HepG2 (cell line): ENCODE results near the gene TJP1. TPM values are rescaled to one million over a fixed set of nuclear protein-coding genes. Genes with fewer than 3 reads are reported as not detected.

Experiments used
- ATAC-seq: fragments of 200-7000 bp; cut with Tn5 transposase; 3 replicates; pipeline ENCODE4 v1.9.1; 2020; ENCODE audit warnings: mild to moderate bottlenecking, moderate library complexity
- BruUV-seq: library from RNA; stranded (reverse); fragments of 400-500 nt; replicated peaks from 2 replicates; lab custom pipeline; 2021; lab: Mats Ljungman, UMichigan
- CTCF ChIA-PET: fragments of 300-600 bp; formaldehyde crosslinking; extraction: SDS; loops from one replicate; lab custom pipeline; 2021; ENCODE audit warnings: low total read pairs, inconsistent platforms, low intra/inter-chr PET ratio; lab: Yijun Ruan, JAX
- POLR2A ChIA-PET: fragments of 350-600 bp; sonication (Branson Sonifier 250); formaldehyde crosslinking; loops from one replicate; lab custom pipeline; 2020; ENCODE audit warnings: antibody characterized with exemption, inconsistent platforms; lab: Yijun Ruan, JAX
- DNase-seq: peaks from one replicate; pipeline ENCODE4 v3.0.0-alpha.2; 2015; ENCODE audit warnings: low spot score
- FAIRE-seq: peaks from 3 replicates; lab custom pipeline; 2011; peaks lifted over from hg19 to GRCh38; lab: Jason Lieb, UNC
- H2AFZ ChIP-seq: one replicate; pipeline ENCODE4 v1.6.1; 2011; ENCODE audit warnings: low read length, inconsistent platforms
- H3K27ac ChIP-seq: fragments of 300-600 bp; 3 replicates; pipeline ENCODE4 v1.8.0; 2011; ENCODE audit warnings: mixed run types, mild to moderate bottlenecking, mixed read lengths, low read length, inconsistent platforms; ENCODE audit not compliant: insufficient read depth; ENCODE audit errors: extremely low read length
- H3K27me3 ChIP-seq, 2 experiments: fragments of 200-600 bp in 1 of 2; 2 replicates in 1 of 2; 3 replicates in 1 of 2; pipeline versions ENCODE4 v1.6.0 to v1.8.0; 2011; ENCODE audit warnings: low read length in 2 of 2, mild to moderate bottlenecking in 2 of 2, moderate library complexity in 2 of 2, inconsistent platforms in 1 of 2; ENCODE audit not compliant: insufficient read depth in 2 of 2, control insufficient read depth in 1 of 2
- H3K36me3 ChIP-seq, 2 experiments: fragments of 200-600 bp in 1 of 2; replicated peaks in 1 of 2; 2 replicates in 1 of 2; 3 replicates in 1 of 2; pipeline versions ENCODE4 v1.5.1 to v1.8.0; 2011; ENCODE audit warnings: low read length in 2 of 2, inconsistent platforms in 1 of 2; ENCODE audit not compliant: insufficient read depth in 2 of 2, control insufficient read depth in 1 of 2
- H3K4me1 ChIP-seq: 2 replicates; pipeline ENCODE4 v1.5.1; 2012; ENCODE audit warnings: low read length, inconsistent platforms; ENCODE audit not compliant: insufficient read depth
- H3K4me2 ChIP-seq: 2 replicates; pipeline ENCODE4 v1.6.0; 2011; ENCODE audit warnings: low read depth, low read length, inconsistent platforms
- H3K4me3 ChIP-seq, 3 experiments: fragments of 200-600 bp in 1 of 3; sonication (generic), shearing (Covaris generic) in 1 of 3; replicated peaks in 1 of 3; 2 replicates each; pipeline ENCODE4 v1.5.1; 2011 to 2016; ENCODE audit warnings: low read length in 3 of 3, inconsistent platforms in 2 of 3, low read depth in 2 of 3, mild to moderate bottlenecking in 2 of 3, control low read depth in 1 of 3, mixed read lengths in 1 of 3; ENCODE audit not compliant: insufficient read depth in 1 of 3
- H3K79me2 ChIP-seq: one replicate; pipeline ENCODE4 v1.6.1; 2011; ENCODE audit warnings: low read length, inconsistent platforms; ENCODE audit not compliant: insufficient read depth
- H3K9ac ChIP-seq: 2 replicates; pipeline ENCODE4 v1.6.0; 2011; ENCODE audit warnings: mild to moderate bottlenecking, low read depth, low read length, inconsistent platforms; ENCODE audit not compliant: insufficient read depth
- H3K9me3 ChIP-seq: 2 replicates; pipeline ENCODE4 v1.5.1; 2012; ENCODE audit warnings: mild to moderate bottlenecking, low read length
- H4K20me1 ChIP-seq: 2 replicates; pipeline ENCODE4 v1.6.0; 2011; ENCODE audit warnings: inconsistent platforms, mild to moderate bottlenecking, low read length, moderate library complexity; ENCODE audit not compliant: insufficient read depth
- MIER2 ChIP-seq: IDR thresholded peaks from 2 replicates; pipeline ENCODE4 v1.6.1; 2016; ENCODE audit warnings: missing biosample characterization, missing genetic modification reagents
- ZNF768 ChIP-seq: sonication (generic); formaldehyde crosslinking; IDR thresholded peaks from 2 replicates; pipeline ENCODE4 v1.4.0; 2020; ENCODE audit warnings: missing genetic modification reagents
- ZNF773 ChIP-seq: sonication (generic); formaldehyde crosslinking; IDR thresholded peaks from 2 replicates; pipeline ENCODE4 v1.4.0; 2020; ENCODE audit warnings: missing genetic modification reagents, borderline replicate concordance
- WGBS: methylation state at CpG from one replicate; pipeline ENCODE4 v1.1.6; 2017; ENCODE audit warnings: low lambda C conversion rate; 5-methylcytosine and 5-hydroxymethylcytosine counted together
- in situ Hi-C: cut with HindIII; loops from 2 replicates; pipeline ENCODE4 v1.10.0; 2017; ENCODE audit warnings: low pct_unique_long_range_greater_than_20kb; ENCODE audit not compliant: extremely low pct_ligation_motif_present
- intact Hi-C: fragments of 100-400 bp; cut with micrococcal nuclease; formaldehyde crosslinking; loops from one replicate; pipeline ENCODE4 v1.10.0; 2022; ENCODE audit not compliant: unreplicated experiment
- polyA plus RNA-seq, 8 experiments: library from polyadenylated mRNA; depleted of rRNA in 3 of 8; stranded (reverse) in 7 of 8; unstranded in 1 of 8; fragments of >200 nt; fragmentation: Illumina TruSeq in 4 of 8; extraction: Trizol in 4 of 8; gene quantifications; 2 replicates each; pipeline versions ENCODE4 v1.2.1 to v1.2.3, GENCODE V29; 2011 to 2016; ENCODE audit warnings: low read depth in 4 of 8, missing spikeins in 1 of 8, mixed read lengths in 1 of 8; ENCODE audit not compliant: insufficient read depth in 1 of 8
- small RNA-seq, 3 experiments: library from RNA; depleted of rRNA; stranded (forward); fragments of <200 nt; gene quantifications; one replicate each; pipeline ENCODE3, GENCODE V24; 2012; ENCODE audit warnings: low read depth in 2 of 3, low replicate concordance in 1 of 3; ENCODE audit not compliant: insufficient read length in 3 of 3, insufficient read depth in 2 of 3
- total RNA-seq, 5 experiments: library from RNA; depleted of rRNA; stranded (reverse); fragments of >200 nt; fragmentation: Illumina TruSeq; extraction: Trizol; gene quantifications; 2 replicates each; pipeline ENCODE4 v1.2.3, GENCODE V29; 2016; ENCODE audit warnings: low read depth in 1 of 5
- TF ChIP-seq, protein P1 (sequence below): sonication (generic); formaldehyde crosslinking; IDR thresholded peaks from 2 replicates; pipeline ENCODE4 v1.4.0; 2020; ENCODE audit warnings: missing genetic modification reagents
- TF ChIP-seq, protein P2 (sequence below), 2 experiments: IDR thresholded peaks; 2 replicates each; pipeline ENCODE4 v1.6.1; 2011 to 2012; ENCODE audit warnings: low read length in 2 of 2, borderline replicate concordance in 1 of 2, low read depth in 1 of 2, mild to moderate bottlenecking in 1 of 2, moderate library complexity in 1 of 2

TJP1 gene
- total and polyA plus RNA-seq, 2 of the 13 experiments (the other 11 are each of a cell fraction or from before 2014, with no cell fraction given) = 25.9 to 27.1 TPM

GRCh38 chr15:29652595-29652994 lies 169.7 kb downstream of the TJP1 start (continued):
- TF ChIP-seq, protein P1, sequence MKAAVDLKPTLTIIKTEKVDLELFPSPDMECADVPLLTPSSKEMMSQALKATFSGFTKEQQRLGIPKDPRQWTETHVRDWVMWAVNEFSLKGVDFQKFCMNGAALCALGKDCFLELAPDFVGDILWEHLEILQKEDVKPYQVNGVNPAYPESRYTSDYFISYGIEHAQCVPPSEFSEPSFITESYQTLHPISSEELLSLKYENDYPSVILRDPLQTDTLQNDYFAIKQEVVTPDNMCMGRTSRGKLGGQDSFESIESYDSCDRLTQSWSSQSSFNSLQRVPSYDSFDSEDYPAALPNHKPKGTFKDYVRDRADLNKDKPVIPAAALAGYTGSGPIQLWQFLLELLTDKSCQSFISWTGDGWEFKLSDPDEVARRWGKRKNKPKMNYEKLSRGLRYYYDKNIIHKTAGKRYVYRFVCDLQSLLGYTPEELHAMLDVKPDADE = no peak
- TF ChIP-seq, all 625 proteins: peak for 0

DNA sequence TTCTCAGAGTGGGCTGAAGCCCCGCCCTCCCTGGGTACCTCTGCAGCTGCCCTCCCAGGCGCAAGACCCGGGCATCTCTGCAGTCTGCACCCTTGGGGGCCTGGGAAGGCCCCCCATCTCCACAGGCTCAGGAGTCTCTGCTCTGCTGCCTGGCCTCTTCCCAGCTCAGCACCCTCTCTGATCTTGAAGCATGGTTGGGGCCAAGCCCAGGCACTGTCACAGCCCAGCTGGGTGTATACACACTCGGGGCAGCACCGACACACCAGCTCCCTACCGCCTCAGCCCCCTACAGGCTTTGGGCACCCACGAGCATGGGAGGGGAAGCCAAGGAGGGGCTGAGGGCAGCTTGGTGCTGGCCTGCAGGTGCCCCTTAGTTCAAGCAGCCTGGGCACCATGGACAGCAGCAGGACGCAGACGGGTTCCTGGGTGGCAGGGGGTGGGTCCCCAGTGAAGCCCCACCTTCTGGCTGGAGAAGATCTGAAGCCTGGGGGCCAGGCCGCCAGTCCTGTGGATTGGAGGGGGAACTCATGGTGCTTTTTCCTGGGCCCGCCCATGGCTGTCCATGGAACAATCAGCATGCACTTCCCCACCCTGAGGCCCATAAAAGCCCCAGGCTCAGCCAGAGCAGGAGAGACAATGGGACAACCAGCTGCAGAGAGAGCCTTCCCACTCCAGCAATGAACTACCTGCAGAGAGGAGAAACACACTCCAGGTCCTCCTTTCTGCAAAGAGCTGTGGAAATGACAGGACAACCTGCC lies 170.6 kb downstream of the TJP1 start:
- no peak for FAIRE-seq
- TF ChIP-seq, protein P2, sequence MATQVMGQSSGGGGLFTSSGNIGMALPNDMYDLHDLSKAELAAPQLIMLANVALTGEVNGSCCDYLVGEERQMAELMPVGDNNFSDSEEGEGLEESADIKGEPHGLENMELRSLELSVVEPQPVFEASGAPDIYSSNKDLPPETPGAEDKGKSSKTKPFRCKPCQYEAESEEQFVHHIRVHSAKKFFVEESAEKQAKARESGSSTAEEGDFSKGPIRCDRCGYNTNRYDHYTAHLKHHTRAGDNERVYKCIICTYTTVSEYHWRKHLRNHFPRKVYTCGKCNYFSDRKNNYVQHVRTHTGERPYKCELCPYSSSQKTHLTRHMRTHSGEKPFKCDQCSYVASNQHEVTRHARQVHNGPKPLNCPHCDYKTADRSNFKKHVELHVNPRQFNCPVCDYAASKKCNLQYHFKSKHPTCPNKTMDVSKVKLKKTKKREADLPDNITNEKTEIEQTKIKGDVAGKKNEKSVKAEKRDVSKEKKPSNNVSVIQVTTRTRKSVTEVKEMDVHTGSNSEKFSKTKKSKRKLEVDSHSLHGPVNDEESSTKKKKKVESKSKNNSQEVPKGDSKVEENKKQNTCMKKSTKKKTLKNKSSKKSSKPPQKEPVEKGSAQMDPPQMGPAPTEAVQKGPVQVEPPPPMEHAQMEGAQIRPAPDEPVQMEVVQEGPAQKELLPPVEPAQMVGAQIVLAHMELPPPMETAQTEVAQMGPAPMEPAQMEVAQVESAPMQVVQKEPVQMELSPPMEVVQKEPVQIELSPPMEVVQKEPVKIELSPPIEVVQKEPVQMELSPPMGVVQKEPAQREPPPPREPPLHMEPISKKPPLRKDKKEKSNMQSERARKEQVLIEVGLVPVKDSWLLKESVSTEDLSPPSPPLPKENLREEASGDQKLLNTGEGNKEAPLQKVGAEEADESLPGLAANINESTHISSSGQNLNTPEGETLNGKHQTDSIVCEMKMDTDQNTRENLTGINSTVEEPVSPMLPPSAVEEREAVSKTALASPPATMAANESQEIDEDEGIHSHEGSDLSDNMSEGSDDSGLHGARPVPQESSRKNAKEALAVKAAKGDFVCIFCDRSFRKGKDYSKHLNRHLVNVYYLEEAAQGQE (IDR thresholded peaks at IDR 0.05; ENCODE audit: borderline replicate concordance in 1 of 2, low read depth in 1 of 2, low read length in 2 of 2) = peak; percentile 45 to 79
- no peak for TF ChIP-seq ZNF773 (CRISPR knock-in tag)
- TF ChIP-seq ZNF768 (CRISPR knock-in tag) = 0 out of 2 replicates have a peak, but pooled peaks have one; percentile 20
- TF ChIP-seq MIER2 (CRISPR knock-in tag) = 0 out of 2 replicates have a peak, but pooled peaks have one; percentile 34
- Histone ChIP-seq H4K20me1 (no peaks in the 10 kb centered on the region), H3K4me3 (no peak overlapping the region), H3K36me3 (no peaks in the 10 kb centered on the region), H2AFZ (no peak overlapping the region), H3K4me1 (no peaks in the 10 kb centered on the region), H3K27me3 (peaks cover 1 to 3% of the 10 kb centered on the region in 2 experiments; a peak in 1 of 5 replicates), H3K27ac (no peak overlapping the region), H3K9ac (no peak overlapping the region), H3K79me2 (no peaks in the 10 kb centered on the region), H3K9me3 (no peaks in the 10 kb centered on the region; the same call in 1 of the 2 replicates), H3K4me2 (no peak overlapping the region)
- ChIA-PET CTCF (no interaction called here), POLR2A (no interaction called here)
- no peak for ATAC-seq
- BruUV-seq = no TSS peak
- in situ Hi-C loops = loop anchor here (25.0 kb wide), 1 partner anchor 411 kb away; no protein-coding TSS in a partner anchor
- no peak for DNase-seq
- WGBS = 0% methylated on average over 2 of the region's 11 CpGs
- intact Hi-C loops = no loop called here

Small RNA genes lying within 50 kb of the gene (small RNA-seq; reads per million reads assigned to genes)
- gene HMGN2P5 = 0 reads per million in 3 experiments
